Sigmoid colon (tissue), 7 donors: Measurements from ENCODE around the gene PLK3. TPM values are rescaled to one million over a fixed set of nuclear protein-coding genes. Genes with fewer than 3 reads are reported as not detected.
A peak's percentile ranks its signal among the peaks of the same experiment; 100 is the strongest.

Experiments used
- DNase-seq: peaks from one replicate; pipeline ENCODE4 v3.0.0-alpha.2; 2019
- H3K27ac ChIP-seq, 4 donors: fragments of 200-600 bp; sonication (generic); one replicate each; pipeline ENCODE4 v1.5.1; 2016 to 2019; ENCODE audit warnings: mild to moderate bottlenecking in 1 of 4
- H3K27me3 ChIP-seq, 3 donors: fragments of 200-600 bp; sonication (generic); one replicate each; pipeline ENCODE4 v1.5.1; 2019; ENCODE audit warnings: mild to moderate bottlenecking in 1 of 3
- H3K36me3 ChIP-seq, 4 donors: fragments of 200-600 bp; sonication (generic); one replicate each; pipeline ENCODE4 v1.5.1; 2016 to 2019
- H3K4me1 ChIP-seq, 4 donors: fragments of 200-600 bp; sonication (generic); one replicate each; pipeline ENCODE4 v1.5.1; 2017 to 2019
- H3K4me3 ChIP-seq, 4 donors: fragments of 200-600 bp; sonication (generic); one replicate each; pipeline ENCODE4 v1.5.1; 2017 to 2019; ENCODE audit warnings: mild to moderate bottlenecking in 2 of 4, moderate library complexity in 1 of 4
- H3K9me3 ChIP-seq, 4 donors: fragments of 200-600 bp in 3 of 4; sonication (generic) in 3 of 4; one replicate each; pipeline versions ENCODE4 v1.5.1 to v1.6.1; 2013 to 2019
- CTCF ChIP-seq, 4 experiments: fragments of 450-650 bp in 3 of 4; fragments of 200-600 bp in 1 of 4; IDR thresholded peaks; one replicate each; pipeline ENCODE4 v1.5.1; 2016 to 2019; ENCODE audit warnings: antibody characterized with exemption in 4 of 4, mild to moderate bottlenecking in 3 of 4, moderate library complexity in 2 of 4
- EP300 ChIP-seq, 4 donors: sonication (generic); formaldehyde crosslinking; IDR thresholded peaks; one replicate each; pipeline ENCODE4 v1.6.1; 2017; ENCODE audit warnings: antibody characterized with exemption in 4 of 4
- POLR2A ChIP-seq, 2 donors: fragments of 450-650 bp; IDR thresholded peaks; one replicate each; pipeline ENCODE4 v1.6.1; 2016; ENCODE audit warnings: antibody characterized with exemption in 2 of 2, mild to moderate bottlenecking in 2 of 2, moderate library complexity in 2 of 2
- POLR2AphosphoS5 ChIP-seq, 4 donors: sonication (generic); formaldehyde crosslinking; IDR thresholded peaks; one replicate each; pipeline ENCODE4 v1.6.1; 2017; ENCODE audit warnings: antibody characterized with exemption in 4 of 4
- WGBS, 2 donors: extraction: QIAGEN DNeasy Blood & Tissue Kit; methylation state at CpG; one replicate each; pipeline ENCODE4 v1.1.7; 2013; 5-methylcytosine and 5-hydroxymethylcytosine counted together
- intact Hi-C: fragments of 100-400 bp; cut with DNase I; formaldehyde crosslinking; loops from one replicate; pipeline ENCODE4 v1.15.1; 2023
- polyA plus RNA-seq, 3 donors: library from polyadenylated mRNA; stranded (reverse); fragments of 200-250 nt; gene quantifications; one replicate each; pipeline ENCODE4 v1.2.3, GENCODE V29; 2013
- total RNA-seq, 4 donors: library from RNA; depleted of rRNA; stranded (reverse); fragments of >200 nt; gene quantifications; one replicate each; pipeline ENCODE4 v1.1.0, GENCODE V29; 2016
- donor health status: healthy with polysubstance abuse.
- donor health status: Bipolar disorder and iron deficiency.
- donor health status: healthy.

Gene PLK3
- total and polyA plus RNA-seq, 7 donors: 7.2 to 28.1 (median 10.2) TPM

GRCh38 chr1:44784094-44785028 lies 15.8 kb upstream of the PLK3 start:
- Histone ChIP-seq H3K36me3 (peaks cover 0 to 26% (median 2%) of the 10 kb centered on the region in 4 donors), H3K9me3 (no peaks in the 10 kb centered on the region), H3K4me1 (peaks cover 0 to 34% (median 25%) of the 10 kb centered on the region in 4 donors), H3K27me3 (no peaks in the 10 kb centered on the region), H3K4me3 (peak overlapping the region; percentile 33 to 64 (median 56)), H3K27ac (peak overlapping the region in 3 of 4 donors; percentile 4 to 56 (median 24))
- no peak for TF ChIP-seq POLR2AphosphoS5 (IDR thresholded peaks at IDR 0.05)
- no peak for TF ChIP-seq CTCF (IDR thresholded peaks at IDR 0.05)
- TF ChIP-seq POLR2A (IDR thresholded peaks at IDR 0.05): no peak
- no peak for TF ChIP-seq EP300 (IDR thresholded peaks at IDR 0.05)
- intact Hi-C loops: loop anchor here (5.0 kb wide), 2 partner anchors 38 to 228 kb away; partner anchors contain the start of genes HECTD3 and UROD
- no peak for DNase-seq
- 6 to 10% methylated on average over 71 of the region's 71 CpGs for WGBS, 2 donors

DNA sequence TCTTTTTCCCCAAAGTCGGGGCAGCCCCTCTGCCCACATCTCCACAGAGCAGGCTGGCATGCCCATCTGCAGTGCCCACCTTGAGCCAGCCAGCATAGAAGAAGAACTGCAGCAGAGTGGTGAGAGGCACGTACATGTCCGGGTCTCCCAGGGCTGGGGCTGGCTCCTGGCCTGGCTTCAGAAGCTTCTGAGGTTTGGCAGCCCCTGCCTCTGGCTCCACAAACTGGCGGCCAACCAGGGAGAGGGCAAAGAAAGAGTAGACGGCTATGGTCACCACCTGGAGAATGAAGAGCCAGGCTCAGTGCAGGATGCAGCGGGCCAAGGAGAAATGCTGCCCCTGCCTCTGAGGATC lies 15.2 kb upstream of the PLK3 start:
- Histone ChIP-seq H3K27me3 (no peaks in the 10 kb centered on the region), H3K4me1 (peaks cover 0 to 34% (median 25%) of the 10 kb centered on the region in 4 donors), H3K4me3 (no peak overlapping the region), H3K27ac (no peak overlapping the region), H3K36me3 (peaks cover 0 to 20% (median 0%) of the 10 kb centered on the region in 4 donors), H3K9me3 (no peaks in the 10 kb centered on the region)
- TF ChIP-seq CTCF (IDR thresholded peaks at IDR 0.05) (no peak), EP300 (IDR thresholded peaks at IDR 0.05) (no peak), POLR2A (IDR thresholded peaks at IDR 0.05) (no peak)
- intact Hi-C loops: loop anchor here (5.0 kb wide), 2 partner anchors 37 to 227 kb away; partner anchors contain the start of genes HECTD3 and UROD
- 86 to 90% methylated on average over 6 of the region's 6 CpGs for WGBS, 2 donors
- no peak for DNase-seq

DNA sequence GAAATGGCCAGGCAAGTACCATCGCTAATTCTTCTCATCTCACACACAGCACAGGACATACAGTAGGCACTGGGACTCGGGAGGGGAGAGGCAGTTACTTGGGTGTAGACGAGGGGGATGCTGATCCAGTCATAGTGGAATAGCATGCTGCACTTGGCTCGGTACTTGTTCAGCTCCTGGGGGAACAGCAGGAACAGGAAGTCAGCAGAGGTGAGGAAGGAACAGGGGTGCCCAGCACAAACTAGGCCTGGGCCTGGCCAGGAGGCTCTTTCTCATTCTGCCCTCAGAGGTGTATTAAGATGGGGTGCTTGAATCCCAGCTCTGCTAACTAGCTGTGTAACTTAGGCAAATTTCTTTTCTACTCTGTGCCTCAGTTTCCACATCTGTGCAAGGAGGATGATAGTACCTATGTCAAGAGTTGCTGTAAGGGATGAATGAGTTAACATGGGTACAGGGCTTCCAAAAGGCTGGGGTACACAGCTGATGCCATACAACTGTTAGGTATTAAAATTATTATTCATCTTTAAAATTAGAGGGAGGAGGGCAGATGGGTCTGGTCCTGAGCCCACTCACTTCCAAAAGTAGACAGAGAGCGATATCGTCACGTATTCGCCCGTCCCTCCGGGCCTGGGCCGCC lies 14.6 kb upstream of the PLK3 start:
- WGBS, 2 donors: 33 to 36% methylated on average over 11 of the region's 11 CpGs
- DNase-seq: no peak
- Histone ChIP-seq H3K4me1 (peaks cover 0 to 34% (median 25%) of the 10 kb centered on the region in 4 donors), H3K36me3 (peaks cover 0 to 14% (median 0%) of the 10 kb centered on the region in 4 donors), H3K9me3 (no peaks in the 10 kb centered on the region), H3K27me3 (no peaks in the 10 kb centered on the region), H3K4me3 (peak overlapping the region; percentile 34 to 61 (median 50)), H3K27ac (peak overlapping the region in 3 of 4 donors; percentile 59 to 70 (median 68))
- TF ChIP-seq POLR2AphosphoS5 (IDR thresholded peaks at IDR 0.05): no peak
- TF ChIP-seq EP300 (IDR thresholded peaks at IDR 0.05): no peak
- TF ChIP-seq CTCF (IDR thresholded peaks at IDR 0.05): no peak
- intact Hi-C loops: loop anchor here (1.0 to 5.0 kb wide), 3 partner anchors 37 to 227 kb away; partner anchors contain the start of genes HECTD3 and UROD

- no peaks in the 10 kb centered on the region for H3K9me3 ChIP-seq
- DNase-seq: peak; percentile 87
- H3K36me3 ChIP-seq: peaks cover 0 to 7% (median 0%) of the 10 kb centered on the region in 4 donors
- 5 to 6% methylated on average over 49 of the region's 49 CpGs for WGBS, 2 donors
- H3K4me3 ChIP-seq: peak overlapping the region; percentile 34 to 61 (median 50)
- H3K27ac ChIP-seq: peak overlapping the region; percentile 41 to 70 (median 64)
- intact Hi-C loops: loop anchor here (1.0 to 5.0 kb wide), 3 partner anchors 36 to 226 kb away; partner anchors contain the start of genes HECTD3 and UROD
- no peak for TF ChIP-seq EP300 (IDR thresholded peaks at IDR 0.05)
- peak; percentile 96 to 100 (median 98) for TF ChIP-seq CTCF (IDR thresholded peaks at IDR 0.05)
- peak in 2 of 4 donors; percentile 11 to 37 for TF ChIP-seq POLR2AphosphoS5 (IDR thresholded peaks at IDR 0.05)
- no peaks in the 10 kb centered on the region for H3K27me3 ChIP-seq
- peaks cover 0 to 34% (median 25%) of the 10 kb centered on the region in 4 donors for H3K4me1 ChIP-seq
These were observed 13.9 kb upstream of the PLK3 start for GRCh38 chr1:44786138-44786840.
